GM19239 (cell line): ENCODE measurements around the gene CDH13.

Experiments used
- DNase-seq: peaks from one replicate; pipeline ENCODE4 v3.0.0; 2011; ENCODE audit warnings: low spot score; ENCODE audit not compliant: insufficient read length
- FAIRE-seq: peaks from 2 replicates; lab custom pipeline; 2011; peaks lifted over from hg19 to GRCh38; lab: Jason Lieb, UNC

Gene CDH13

DNA sequence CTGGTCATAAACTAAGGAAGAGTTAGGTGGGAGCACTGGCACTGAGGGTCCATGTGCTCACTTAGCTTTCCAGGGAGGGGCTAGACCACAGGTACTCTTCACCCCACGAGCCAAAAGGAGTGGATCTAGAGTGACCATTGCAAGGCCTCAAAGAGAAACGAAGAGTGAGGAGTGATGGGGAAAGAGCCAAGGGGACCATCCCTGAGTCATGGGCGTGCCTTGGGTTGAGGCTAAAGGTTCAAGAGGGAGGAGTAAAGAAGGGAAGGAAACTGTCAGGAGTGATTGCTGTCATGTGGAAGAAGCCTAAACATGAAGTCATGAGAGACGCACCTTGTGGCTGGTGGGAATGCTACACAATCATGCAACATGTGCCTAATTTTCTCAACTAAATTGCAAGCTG is 141.0 kb downstream of the CDH13 start:
- no peak for FAIRE-seq

GRCh38 chr16:82769845-82770244 is 143.1 kb downstream of the CDH13 start:
- FAIRE-seq = no peak
- DNase-seq = no peak

More for the DNA sequence above, 141.0 kb downstream of the CDH13 start:
- DNase-seq = no peak

GRCh38 chr16:82772215-82772614 is 145.4 kb downstream of the CDH13 start:
- DNase-seq (no peak), FAIRE-seq (no peak)

GRCh38 chr16:82773018-82773417 is 146.2 kb downstream of the CDH13 start:
- no peak for DNase-seq
- FAIRE-seq = no peak

- no peak for DNase-seq
These were observed 149.8 kb downstream of the CDH13 start for GRCh38 chr16:82776470-82777146.

GRCh38 chr16:82782715-82783251 is 156.0 kb downstream of the CDH13 start:
- DNase-seq (no peak), FAIRE-seq (no peak)

More at GRCh38 chr16:82776470-82777146, 149.8 kb downstream of the CDH13 start:
- FAIRE-seq = no peak

DNA sequence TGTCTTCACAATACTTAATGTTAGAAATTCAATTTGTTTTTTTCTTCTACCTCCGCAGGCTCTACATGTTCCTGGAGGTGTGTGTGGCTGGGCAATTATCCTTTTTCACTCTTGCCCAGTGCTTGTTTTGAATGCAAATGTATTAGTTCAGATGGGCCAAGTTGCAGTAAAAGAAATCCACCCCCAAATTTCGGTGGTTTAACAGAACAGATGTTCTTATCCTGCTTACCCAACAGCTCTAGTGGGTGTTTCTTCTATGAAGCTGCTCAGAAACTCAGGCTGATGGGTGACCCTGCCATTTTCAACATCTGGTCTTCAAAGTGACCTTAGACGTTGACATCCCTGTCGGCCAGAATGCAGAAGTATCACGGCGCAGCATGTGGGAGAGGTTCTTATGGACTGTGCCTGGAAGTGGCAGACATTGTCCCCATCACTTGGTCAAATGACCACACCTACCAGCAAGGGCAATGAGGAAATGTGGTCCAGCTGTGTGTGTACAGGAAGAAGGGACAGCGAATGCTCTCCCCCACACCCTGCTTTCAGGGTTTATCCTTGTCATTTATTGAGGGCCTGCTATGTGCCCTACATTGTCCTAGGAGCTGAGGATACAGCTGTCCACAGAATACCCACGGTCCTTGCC is 157.3 kb downstream of the CDH13 start:
- FAIRE-seq = no peak
- no peak for DNase-seq

GRCh38 chr16:82784573-82784968 is 157.8 kb downstream of the CDH13 start:
- DNase-seq (no peak), FAIRE-seq (no peak)

DNA sequence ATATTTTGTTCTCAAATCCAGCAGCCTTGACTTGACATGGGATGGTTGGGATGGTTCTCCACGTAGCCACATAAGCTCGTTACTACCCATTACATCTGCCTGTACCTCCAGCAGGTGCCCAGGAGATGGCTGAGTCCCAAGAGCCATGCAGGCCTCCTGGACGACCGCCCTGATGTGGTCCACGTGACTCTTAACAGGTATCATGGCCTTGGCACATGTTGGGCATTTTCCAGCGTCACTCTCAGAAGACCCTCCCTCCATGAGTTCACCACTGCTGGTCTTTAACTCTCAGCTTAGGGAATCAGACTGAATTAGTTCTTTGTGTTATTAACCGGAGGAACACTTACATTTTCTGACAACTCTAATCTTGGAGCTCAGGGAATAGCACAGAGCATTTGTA is 161.5 kb downstream of the CDH13 start:
- DNase-seq = no peak
- no peak for FAIRE-seq

- FAIRE-seq = no peak
These were observed 162.2 kb downstream of the CDH13 start for GRCh38 chr16:82788919-82789318.

GRCh38 chr16:82792693-82793092 is 165.9 kb downstream of the CDH13 start:
- DNase-seq (no peak), FAIRE-seq (no peak)

More at GRCh38 chr16:82788919-82789318, 162.2 kb downstream of the CDH13 start:
- DNase-seq = no peak

DNA sequence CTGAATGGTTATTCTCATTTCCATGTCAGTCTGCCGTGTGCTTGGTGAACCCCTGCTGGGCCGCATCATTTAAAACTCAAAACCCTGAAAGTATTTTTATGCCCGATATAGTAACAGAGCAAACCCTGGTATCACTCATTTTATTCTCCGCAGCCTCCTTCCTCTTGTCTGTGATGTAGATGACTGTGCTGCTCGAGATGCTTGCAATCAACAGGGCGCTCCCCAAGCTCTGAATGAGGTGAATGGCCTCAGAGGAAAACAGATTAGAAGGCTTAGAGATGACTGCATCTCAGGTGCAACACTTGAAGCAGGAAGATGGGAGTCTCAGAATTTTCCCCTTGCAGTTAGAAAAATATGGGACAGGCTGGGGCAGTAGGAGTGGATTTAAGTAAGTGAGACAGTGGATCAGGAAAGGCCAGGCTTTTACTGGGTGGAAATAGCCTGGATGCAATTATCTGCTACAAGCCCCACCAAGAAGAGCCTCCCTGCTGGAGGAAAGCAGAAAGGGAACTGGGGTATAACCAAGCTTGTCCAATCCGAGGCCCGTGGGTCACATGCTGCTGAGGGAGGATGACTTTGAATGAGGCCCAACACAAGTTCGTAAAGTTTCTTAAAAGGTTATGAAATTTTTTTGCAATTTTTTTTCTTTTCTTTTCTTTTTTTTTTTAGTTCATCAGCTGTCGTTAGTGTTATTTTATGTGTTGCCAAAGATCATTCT is 166.9 kb downstream of the CDH13 start:
- no peak for FAIRE-seq
- DNase-seq = no peak

DNA sequence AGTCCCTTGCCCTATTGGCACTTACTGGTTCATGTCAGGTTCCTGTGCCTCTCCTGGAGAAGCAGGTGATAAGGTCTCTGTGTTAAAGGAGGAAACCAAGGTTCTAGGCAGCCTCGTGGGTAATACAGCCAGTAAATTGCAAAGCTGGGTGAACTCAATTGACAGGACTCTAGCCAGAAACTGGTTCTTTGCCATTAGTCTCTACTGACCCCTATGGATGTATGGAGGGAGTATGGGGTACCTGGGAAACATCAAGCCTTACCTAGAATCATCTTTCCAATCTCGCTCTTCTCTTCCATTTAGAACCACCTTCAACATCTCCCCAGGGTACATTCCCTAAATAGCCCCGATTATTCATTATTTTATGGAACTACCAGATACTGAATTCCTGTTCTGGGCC is 169.3 kb downstream of the CDH13 start:
- DNase-seq (no peak), FAIRE-seq (no peak)

- FAIRE-seq = no peak
- DNase-seq = no peak
These were observed 174.6 kb downstream of the CDH13 start for GRCh38 chr16:82801361-82801760.

- FAIRE-seq (no peak), DNase-seq (no peak)
These were observed 179.1 kb downstream of the CDH13 start for GRCh38 chr16:82805866-82806265.

GRCh38 chr16:82807311-82807710 is 180.5 kb downstream of the CDH13 start:
- no peak for FAIRE-seq
- no peak for DNase-seq

- DNase-seq = no peak
- no peak for FAIRE-seq
These were observed 181.3 kb downstream of the CDH13 start for GRCh38 chr16:82808036-82808435.

DNA sequence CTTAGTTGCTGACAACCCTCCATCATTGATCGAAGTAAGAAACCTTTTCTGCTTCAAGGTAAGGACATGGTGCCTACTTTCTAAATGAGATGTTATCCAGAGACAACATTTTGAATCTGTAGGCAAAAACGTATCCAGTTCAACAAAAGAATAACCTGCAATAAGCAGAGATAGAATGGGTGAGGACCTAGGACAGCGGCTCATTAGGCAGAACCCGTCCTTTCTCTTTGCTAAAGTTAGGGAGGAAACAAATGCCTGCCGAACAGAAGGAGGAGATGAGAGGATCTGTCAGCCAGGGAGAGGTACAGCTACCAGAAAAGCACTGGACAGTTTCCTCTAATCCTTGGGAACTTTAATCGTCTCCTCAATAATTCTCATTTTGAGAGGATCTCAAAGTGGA is 183.3 kb downstream of the CDH13 start:
- FAIRE-seq (no peak), DNase-seq (no peak)

GRCh38 chr16:82814059-82814458 is 187.3 kb downstream of the CDH13 start:
- FAIRE-seq (no peak), DNase-seq (no peak)

DNA sequence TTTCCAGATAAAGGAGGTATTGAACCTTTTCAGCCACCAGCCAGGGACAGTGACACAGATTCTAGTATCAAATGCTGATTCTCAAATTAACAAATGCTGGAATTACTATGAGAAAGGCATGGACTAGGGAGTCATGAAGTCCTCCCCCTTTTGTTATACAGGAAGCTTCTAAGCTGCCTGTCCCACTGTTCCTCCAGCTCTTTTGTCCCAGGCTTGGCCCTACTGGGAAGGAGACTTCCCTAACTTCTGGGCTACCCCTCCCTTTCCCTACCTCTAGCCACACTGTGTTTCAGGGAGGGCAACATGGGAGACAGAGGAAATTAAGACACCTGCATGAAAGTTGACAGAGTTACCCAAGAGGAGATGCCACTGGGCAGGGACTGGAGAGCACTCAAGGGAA is 192.5 kb downstream of the CDH13 start:
- no peak for DNase-seq
- FAIRE-seq = no peak

GRCh38 chr16:82820855-82821254 is 194.1 kb downstream of the CDH13 start:
- FAIRE-seq (no peak), DNase-seq (no peak)
